HG02938 (cell line): ENCODE data around the gene TBC1D16.

Source experiments
- ATAC-seq: cut with Tn5 transposase; IDR thresholded peaks from one replicate; pipeline ENCODE4 v1.9.1; 2021; ENCODE audit warnings: mild to moderate bottlenecking, moderate library complexity; ENCODE audit not compliant: unreplicated experiment

The TBC1D16 gene

DNA sequence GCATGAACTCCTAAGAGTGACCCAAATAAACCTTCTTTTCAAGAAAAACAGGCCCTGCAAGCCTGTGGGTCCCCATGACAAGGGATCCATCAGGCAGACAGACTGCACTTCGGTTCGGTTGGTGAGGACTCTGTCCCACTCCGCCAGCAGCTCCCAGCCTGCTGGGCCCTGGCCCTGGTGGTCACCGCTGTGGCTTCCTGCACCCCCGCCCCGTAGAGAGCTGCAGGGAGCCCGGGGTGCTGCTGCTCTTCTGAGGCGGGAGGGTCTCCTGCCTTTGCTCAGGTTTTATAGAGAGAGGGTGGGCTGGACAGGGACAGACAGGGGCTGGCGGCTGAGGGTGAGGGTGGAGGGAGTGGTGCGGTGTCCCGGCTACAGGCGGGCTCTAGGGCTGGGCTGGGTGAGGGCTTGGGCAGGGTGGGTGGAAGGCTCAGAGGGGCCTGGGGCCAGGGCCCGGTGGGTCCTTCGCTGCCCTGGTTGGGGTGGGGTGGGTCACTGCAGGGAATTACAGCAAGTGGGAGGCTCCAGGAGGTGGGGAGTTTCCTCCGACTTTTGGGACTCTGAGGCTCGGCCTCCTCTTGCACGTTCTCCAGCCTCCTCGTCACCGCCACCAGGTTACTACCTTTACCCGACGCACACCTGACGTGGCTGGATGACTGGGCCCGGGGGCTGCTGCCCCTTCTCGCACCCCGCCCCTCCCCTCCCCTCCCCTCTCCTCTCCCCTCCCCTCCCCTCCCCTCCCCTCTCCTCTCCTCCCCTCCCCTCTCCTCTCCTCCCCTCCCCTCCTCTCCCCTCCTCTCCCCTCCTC is 106.2 kb downstream of the TBC1D16 start:
- no peak for ATAC-seq

DNA sequence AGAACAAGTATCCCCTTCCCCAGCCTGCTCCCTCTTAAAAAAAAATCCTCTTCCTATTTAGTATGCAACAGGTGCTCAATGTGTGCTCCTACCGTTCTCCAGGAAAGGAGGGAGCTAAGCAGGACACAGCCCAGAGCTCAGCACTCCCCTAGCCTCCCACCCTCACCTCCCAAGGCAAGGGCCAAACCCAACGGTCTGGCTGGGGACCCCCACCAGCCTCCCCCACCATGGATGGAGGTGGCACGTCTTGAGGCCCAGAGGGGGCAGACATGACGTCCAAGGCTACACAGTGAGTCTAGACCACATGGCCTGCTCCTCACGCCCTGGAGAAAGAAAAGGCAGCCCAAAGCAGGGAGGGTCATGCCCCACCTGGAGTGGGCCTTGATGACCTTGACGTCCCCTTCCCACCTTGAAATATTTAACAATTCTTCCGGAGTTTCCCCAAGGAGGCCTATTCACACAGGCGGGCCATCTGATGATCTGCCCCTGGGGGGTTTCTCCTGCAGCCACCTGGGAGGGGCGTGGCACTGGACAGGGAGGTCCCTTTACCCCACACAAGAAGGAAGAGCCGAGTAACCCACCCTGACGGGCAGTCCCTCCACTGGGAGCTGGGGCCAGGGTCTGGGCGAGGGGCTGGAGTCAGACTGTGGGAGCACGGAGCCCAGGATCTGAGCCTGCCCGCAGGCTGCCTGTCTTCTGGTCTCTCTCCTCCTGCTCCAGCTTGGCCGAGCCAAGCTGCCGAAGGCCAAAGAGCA is 107.0 kb downstream of the TBC1D16 start:
- no peak for ATAC-seq

GRCh38 chr17:79927688-79928501 is 107.8 kb downstream of the TBC1D16 start:
- ATAC-seq: no peak

DNA sequence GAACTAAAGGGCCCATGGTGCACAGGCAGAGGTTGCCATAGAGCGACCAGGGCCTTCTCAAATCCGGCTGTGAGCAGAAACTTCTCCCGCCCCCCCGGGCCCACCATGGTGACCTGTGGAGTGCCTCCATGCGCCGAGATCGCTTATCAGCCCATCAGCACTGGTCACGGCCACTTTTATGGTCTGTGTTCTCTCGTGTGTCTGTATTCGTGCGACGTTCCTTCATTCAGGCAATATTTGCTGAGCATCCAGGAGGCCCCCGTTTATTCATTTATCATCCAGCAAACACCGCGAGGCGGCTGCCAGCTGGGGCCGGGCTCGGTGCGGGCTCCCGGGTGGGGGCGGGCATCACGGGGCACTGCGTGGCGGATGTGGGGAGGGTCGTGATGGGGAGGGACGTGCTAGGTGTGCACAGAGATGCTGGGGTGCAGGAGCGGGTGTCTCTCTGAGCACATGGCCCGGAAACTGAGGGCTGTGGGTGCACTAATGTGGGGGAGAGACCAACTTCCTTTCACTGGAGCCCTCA is 108.5 kb downstream of the TBC1D16 start:
- no peak for ATAC-seq

DNA sequence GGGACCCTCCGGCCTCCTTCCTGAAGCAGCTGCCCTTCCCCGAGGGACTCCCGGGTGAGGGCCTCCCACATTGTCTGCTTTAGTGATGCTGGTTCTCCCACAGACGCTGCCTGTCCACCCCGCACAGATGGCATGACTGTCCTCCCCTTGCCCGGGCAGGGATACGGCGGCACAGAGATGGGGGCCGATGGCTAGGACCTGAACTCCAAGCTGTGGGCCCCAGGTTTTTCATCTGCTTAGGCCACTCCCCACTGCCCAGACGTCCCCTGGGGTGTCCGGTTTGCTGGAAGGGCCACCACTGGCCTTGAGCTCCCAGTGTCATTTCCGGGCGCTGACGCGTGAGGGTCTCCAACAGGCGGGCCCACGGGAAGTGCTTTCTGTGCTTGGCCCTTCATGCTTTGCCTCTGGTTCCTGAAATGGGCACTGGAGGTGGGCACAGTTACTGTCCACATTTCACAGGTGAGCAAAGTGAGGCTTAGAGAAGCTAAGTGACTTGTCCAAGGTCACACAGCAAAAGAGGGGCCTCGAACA is 109.0 kb downstream of the TBC1D16 start:
- ATAC-seq: no peak

DNA sequence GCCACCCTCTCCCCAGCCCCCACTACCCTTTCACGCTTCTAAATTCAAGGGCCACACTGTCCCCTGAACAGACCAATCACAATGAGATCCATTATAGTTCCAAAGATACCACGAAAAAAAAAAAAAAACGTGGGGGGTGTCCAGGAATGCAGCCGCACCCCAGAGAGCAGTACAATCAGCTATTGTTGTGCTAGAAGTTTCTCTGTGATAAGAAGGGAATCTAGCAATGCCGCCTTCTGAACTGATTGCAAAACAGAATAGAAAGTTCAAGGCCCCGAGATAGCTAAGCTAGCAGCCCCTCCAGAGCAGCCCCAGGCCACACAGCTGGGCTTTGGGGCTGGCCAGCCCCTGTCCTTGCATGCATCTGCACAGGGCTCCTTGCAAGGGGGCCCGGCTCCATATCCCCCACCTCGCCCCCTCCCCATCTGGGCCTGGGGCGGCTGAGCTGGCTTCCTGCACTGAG is 109.5 kb downstream of the TBC1D16 start:
- ATAC-seq: no peak

- ATAC-seq: no peak
Observed at GRCh38 chr17:79925242-79925957, 110.3 kb downstream of the TBC1D16 start.

DNA sequence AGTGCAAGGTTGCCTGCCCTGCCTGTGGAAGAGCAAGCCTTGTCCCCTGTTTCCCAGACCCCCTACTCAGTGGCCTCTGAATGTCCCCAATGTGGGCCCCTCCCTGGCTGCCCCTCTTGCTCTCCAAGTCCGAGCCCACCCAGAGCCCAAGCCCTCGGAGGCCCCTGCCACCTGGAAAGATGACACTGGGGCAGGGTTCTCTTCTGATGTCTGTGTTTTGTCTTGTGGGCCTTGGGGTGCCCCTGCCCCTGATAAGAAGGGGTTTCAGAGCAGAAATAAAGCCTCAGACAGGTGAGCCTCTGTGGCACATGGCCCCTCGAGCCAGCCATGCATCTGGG is 111.1 kb downstream of the TBC1D16 start:
- ATAC-seq: no peak

DNA sequence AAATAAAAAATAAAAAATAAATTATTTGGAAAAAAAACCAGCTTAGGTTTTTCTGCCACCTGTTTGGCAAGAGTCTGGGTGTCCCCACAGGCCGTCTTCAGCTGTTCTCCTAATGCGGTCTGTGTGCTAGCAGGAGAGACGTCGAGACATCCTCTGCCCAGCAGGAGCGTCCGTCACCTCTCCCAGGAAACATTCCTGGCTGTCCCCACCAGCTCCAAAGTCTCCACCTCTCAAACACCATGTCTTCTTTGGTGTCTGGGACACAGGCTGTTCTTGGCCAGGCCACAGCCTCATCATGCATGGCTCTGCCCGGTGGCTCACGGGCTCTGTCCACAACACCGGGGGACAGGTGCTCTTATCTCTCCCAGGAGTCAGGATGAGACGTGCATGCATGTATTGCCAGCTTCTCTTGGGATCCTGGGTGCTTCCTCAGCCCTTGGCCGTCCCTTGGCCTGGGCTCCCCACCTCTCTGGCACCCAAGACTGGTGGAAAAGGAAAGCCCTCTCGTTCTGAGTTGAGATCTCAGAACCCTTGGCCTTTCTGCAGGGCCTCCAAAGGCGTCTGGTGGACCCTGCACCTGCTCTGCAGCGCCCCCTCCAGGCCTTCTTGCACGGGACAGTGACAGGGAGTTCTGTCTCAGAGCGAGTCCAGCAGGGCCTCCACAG is 111.6 kb downstream of the TBC1D16 start:
- no peak for ATAC-seq

- no peak for ATAC-seq
Observed at GRCh38 chr17:79922798-79923197, 112.9 kb downstream of the TBC1D16 start.

GRCh38 chr17:79922116-79922601 is 113.5 kb downstream of the TBC1D16 start:
- ATAC-seq: no peak

DNA sequence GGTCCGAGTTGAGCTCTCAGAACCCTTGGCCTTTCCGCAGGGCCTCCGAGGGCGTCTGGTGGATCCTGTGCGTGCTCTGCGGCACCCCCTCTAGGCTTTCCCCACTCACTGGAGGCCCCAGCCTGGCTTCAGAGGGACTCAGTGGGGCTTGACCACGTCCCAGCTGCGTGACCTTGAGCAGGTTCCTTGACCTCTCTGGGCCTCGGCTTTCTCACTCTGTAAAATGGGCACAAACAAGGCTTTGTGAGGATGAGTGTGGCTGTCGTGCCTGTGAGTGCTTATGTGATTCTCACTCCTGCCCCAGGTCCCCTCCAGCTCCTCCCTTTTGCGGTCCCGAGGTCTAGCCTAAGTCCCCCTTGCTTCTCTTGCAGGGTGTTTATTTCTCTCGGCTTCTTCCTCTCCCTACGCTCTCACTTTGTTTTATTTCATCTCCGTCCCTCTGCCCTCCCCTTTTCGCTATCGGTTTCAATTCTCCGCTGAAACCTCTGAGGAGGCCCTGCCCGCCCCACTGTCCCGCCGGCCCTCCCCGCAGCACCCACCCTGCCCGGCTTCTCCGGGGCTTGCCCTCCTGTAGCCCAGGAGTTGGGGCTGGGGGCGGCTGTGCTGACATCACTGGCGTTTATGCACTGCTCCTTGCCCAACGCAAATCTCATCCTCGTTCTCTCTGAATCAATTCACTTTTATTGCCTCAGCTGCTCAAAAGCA is 114.1 kb downstream of the TBC1D16 start:
- no peak for ATAC-seq

- ATAC-seq: no peak
Observed at GRCh38 chr17:79920751-79921410, 114.8 kb downstream of the TBC1D16 start.

DNA sequence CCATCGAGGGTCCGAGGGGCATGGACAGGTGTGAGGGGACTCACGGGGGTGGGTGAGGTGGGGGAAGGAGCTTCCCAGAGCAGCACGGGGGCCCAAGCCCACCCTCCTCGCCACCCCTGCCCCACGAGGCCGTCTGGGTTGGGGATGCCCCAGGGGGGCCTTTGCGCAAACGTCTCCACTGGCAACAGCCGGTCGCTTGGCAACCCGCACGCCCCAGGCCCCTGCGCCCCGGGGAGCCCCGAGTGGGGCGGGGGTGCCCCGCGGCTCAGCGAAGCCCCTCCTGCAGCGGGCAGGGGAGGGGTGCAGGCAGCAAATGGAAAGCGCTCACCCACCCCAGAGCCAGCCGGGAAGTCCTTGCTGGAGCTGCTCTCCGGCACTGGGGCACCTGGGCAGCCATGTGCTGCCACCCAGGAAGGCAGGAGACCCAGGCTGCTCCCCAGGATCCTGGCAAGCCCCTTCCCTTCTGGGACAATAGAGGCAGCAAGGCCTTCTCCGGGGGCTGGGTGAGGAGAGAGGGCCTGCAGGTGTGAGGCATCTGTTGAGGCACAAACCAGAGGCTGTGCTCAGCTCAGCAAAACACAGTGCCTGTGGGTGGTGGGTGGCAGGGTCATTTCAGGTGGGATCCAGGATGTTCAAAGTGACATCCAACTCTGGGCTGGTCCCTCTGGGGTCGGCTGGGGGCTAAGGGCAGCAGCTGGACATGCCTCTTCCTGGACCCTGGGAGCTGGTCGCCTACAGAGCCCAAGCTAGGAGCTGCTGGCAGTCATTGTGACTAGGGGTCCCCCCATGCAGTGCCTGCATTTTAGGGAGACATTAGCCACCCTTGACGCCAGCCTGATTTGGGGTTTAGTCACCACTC is 115.6 kb downstream of the TBC1D16 start:
- no peak for ATAC-seq

DNA sequence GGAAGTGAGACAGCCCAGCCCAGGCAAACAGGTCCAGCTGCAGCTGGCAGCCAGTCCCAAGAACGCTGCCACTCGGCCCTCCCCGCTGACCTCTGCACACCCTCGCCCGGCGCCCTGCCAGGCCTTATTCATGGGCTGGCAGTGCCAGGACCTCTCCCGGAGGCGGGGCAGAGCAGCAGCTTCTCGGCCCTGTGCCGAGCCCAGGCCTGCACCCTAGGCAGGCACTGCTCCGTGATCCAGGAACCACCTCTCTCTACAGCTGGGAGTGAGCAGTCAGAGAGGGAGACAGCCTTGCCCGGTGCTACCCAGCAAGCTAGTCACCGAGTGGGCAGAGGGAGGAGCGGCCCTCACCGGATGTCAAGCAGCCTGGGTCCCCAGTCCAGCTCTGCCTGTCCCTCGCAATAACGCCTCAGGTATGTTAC is 116.5 kb downstream of the TBC1D16 start:
- ATAC-seq: no peak

GRCh38 chr17:79918581-79919163 is 117.0 kb downstream of the TBC1D16 start:
- no peak for ATAC-seq

DNA sequence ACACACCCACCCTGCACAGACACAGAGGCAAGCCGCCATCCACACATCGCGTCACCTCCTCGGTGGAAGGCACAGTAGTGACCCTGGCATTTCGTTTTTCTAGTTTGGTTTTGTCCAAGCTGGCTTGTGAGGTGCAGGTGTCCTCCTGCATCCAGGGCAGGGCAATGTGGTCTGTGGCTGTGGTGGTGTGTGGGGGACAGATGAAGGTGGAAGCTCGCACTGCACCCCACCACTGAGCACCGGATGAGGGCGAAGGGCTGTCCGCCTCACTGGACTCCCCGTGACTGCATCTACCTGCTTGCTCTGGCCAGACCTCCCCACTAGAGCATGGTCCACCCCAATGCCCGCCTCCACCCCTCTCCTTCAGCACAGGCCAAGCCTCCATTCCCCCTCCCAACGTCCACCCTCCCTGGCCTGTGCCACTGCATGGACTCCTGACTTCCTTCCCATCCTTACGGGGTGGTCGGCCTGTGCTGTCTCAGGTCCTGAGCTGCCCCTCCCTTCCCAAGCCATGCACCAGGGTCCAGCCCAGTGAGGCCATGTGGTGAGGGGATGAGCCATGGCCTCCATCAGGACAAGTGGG is 117.7 kb downstream of the TBC1D16 start:
- ATAC-seq: no peak
